SK-N-SH (cell line): ENCODE measurements around the gene RABGAP1L. TPM values are rescaled to one million over a fixed set of nuclear protein-coding genes. Genes with fewer than 3 reads are reported as not detected.

Source experiments
- CTCF ChIA-PET: fragments of 300-600, 350-600 bp; formaldehyde crosslinking; extraction: SDS; loops from one replicate; lab custom pipeline; 2021; lab: Yijun Ruan, JAX
- POLR2A ChIA-PET: fragments of 350-600 bp; sonication (Branson Sonifier 250); formaldehyde crosslinking; extraction: SDS; loops from one replicate; lab custom pipeline; 2020; ENCODE audit warnings: antibody characterized with exemption, inconsistent platforms; lab: Yijun Ruan, JAX
- DNase-seq: peaks from one replicate; pipeline ENCODE4 v3.0.0; 2012
- H2AFZ ChIP-seq: fragments of 200-600 bp; sonication (generic); 2 replicates; pipeline ENCODE4 v1.8.1; 2016; ENCODE audit warnings: antibody characterized with exemption, mild to moderate bottlenecking, low read depth
- H3F3A ChIP-seq: fragments of 200-600 bp; sonication (generic); replicated peaks from 2 replicates; pipeline ENCODE3; 2016; ENCODE audit warnings: antibody characterized with exemption, mild to moderate bottlenecking; ENCODE audit not compliant: insufficient read depth
- H3K27ac ChIP-seq, 2 experiments: fragments of 200-500 bp in 1 of 2; fragments of 200-600 bp in 1 of 2; sonication (Bioruptor generic) in 1 of 2; sonication (generic), shearing (Covaris generic) in 1 of 2; 2 replicates each; pipeline versions ENCODE4 v1.5.1 to v1.6.1; 2014 to 2016; ENCODE audit warnings: low read depth in 2 of 2, inconsistent platforms in 1 of 2, low read length in 1 of 2, mild to moderate bottlenecking in 1 of 2, mixed read lengths in 1 of 2
- H3K27me3 ChIP-seq: fragments of 200-600 bp; sonication (generic), shearing (Covaris generic); 2 replicates; pipeline ENCODE4 v1.6.1; 2016; ENCODE audit warnings: mixed run types; ENCODE audit not compliant: insufficient read depth
- H3K36me3 ChIP-seq, 2 experiments: fragments of 200-500 bp in 1 of 2; fragments of 200-600 bp in 1 of 2; sonication (Bioruptor generic) in 1 of 2; sonication (generic) in 1 of 2; replicated peaks in 1 of 2; 2 replicates each; pipeline versions ENCODE3 to v1.5.1; 2014 to 2016; ENCODE audit warnings: low read length in 1 of 2, mild to moderate bottlenecking in 1 of 2; ENCODE audit not compliant: insufficient read depth in 2 of 2, control insufficient read depth in 1 of 2
- H3K4me1 ChIP-seq, 2 experiments: fragments of 200-500 bp in 1 of 2; fragments of 200-600 bp in 1 of 2; sonication (Bioruptor generic) in 1 of 2; sonication (generic), shearing (Covaris generic) in 1 of 2; 2 replicates each; pipeline versions ENCODE4 v1.5.1 to v1.6.1; 2014 to 2016; ENCODE audit warnings: low read depth in 1 of 2, low read length in 1 of 2, mixed run types in 1 of 2; ENCODE audit not compliant: insufficient read depth in 2 of 2, control insufficient read depth in 1 of 2
- H3K4me2 ChIP-seq: fragments of 200-600 bp; sonication (generic), shearing (Covaris generic); 2 replicates; pipeline ENCODE4 v1.6.1; 2017; ENCODE audit warnings: mixed run types
- H3K4me3 ChIP-seq, 2 experiments: fragments of 200-500 bp in 1 of 2; fragments of 200-600 bp in 1 of 2; sonication (Bioruptor generic) in 1 of 2; sonication (generic), shearing (Covaris generic) in 1 of 2; 2 replicates each; pipeline versions ENCODE4 v1.5.1 to v1.8.1; 2014 to 2016; ENCODE audit warnings: low read depth in 2 of 2, inconsistent platforms in 1 of 2, low read length in 1 of 2, mild to moderate bottlenecking in 1 of 2, mixed read lengths in 1 of 2, moderate library complexity in 1 of 2
- H3K79me2 ChIP-seq: fragments of 200-600 bp; sonication (generic); 2 replicates; pipeline ENCODE4 v1.8.1; 2017; ENCODE audit warnings: mild to moderate bottlenecking; ENCODE audit not compliant: insufficient read depth
- H3K9ac ChIP-seq: fragments of 200-600 bp; sonication (generic); 2 replicates; pipeline ENCODE4 v1.6.1; 2017; ENCODE audit warnings: mixed run types
- H3K9me2 ChIP-seq: fragments of 200-600 bp; sonication (generic); 2 replicates; pipeline ENCODE4 v1.6.1; 2017; ENCODE audit warnings: mixed run types
- H3K9me3 ChIP-seq: fragments of 200-600 bp; sonication (generic); 2 replicates; pipeline ENCODE4 v1.6.1; 2017; ENCODE audit warnings: mixed run types, mild to moderate bottlenecking, moderate library complexity
- H4K20me1 ChIP-seq: fragments of 200-600 bp; sonication (generic); 2 replicates; pipeline ENCODE4 v1.6.1; 2017; ENCODE audit warnings: mild to moderate bottlenecking, mixed run types; ENCODE audit not compliant: insufficient read depth
- EP300 ChIP-seq, 2 experiments: IDR thresholded peaks; 2 replicates each; pipeline versions ENCODE4 v1.4.0 to v1.6.1; 2012; ENCODE audit warnings: borderline replicate concordance in 1 of 2, low read depth in 1 of 2, low read length in 1 of 2
- EZH2phosphoT487 ChIP-seq: fragments of 200-600 bp; sonication (generic); IDR thresholded peaks from 2 replicates; pipeline ENCODE4 v1.6.1; 2017; ENCODE audit warnings: low read depth, mixed run types, mild to moderate bottlenecking, antibody characterized with exemption, moderate library complexity, borderline replicate concordance
- FOSL2 ChIP-seq: IDR thresholded peaks from 2 replicates; pipeline ENCODE4 v1.4.0; 2012; ENCODE audit warnings: low read depth, mild to moderate bottlenecking, moderate library complexity, borderline replicate concordance
- GABPA ChIP-seq: IDR thresholded peaks from 2 replicates; pipeline ENCODE4 v1.4.0; 2012; ENCODE audit warnings: low read depth, mild to moderate bottlenecking
- MAX ChIP-seq: IDR thresholded peaks from 2 replicates; pipeline ENCODE4 v1.4.0; 2012; ENCODE audit warnings: low read depth
- MXI1 ChIP-seq: IDR thresholded peaks from 2 replicates; pipeline ENCODE4 v1.6.1; 2012; ENCODE audit warnings: mild to moderate bottlenecking, low read depth, low read length, improper control_type of control experiment
- POLR2AphosphoS5 ChIP-seq: IDR thresholded peaks from 2 replicates; pipeline ENCODE4 v1.6.1; 2012; ENCODE audit warnings: low read depth, low read length
- RAD21 ChIP-seq: IDR thresholded peaks from 2 replicates; pipeline ENCODE4 v1.6.1; 2012; ENCODE audit warnings: mild to moderate bottlenecking, low read length
- polyA plus RNA-seq, 3 experiments: library from polyadenylated mRNA; depleted of rRNA; stranded (reverse); fragments of >200 nt; gene quantifications; 2 replicates each; pipeline ENCODE4 v1.2.3, GENCODE V29; 2012
- TF ChIP-seq, protein P1 (sequence below): fragments of 150-350 bp; IDR thresholded peaks from 2 replicates; pipeline ENCODE4 v1.6.1; 2017; ENCODE audit warnings: antibody characterized with exemption, low read length, low read depth, borderline replicate concordance
- TF ChIP-seq, protein P2 (sequence below): IDR thresholded peaks from 2 replicates; pipeline ENCODE4 v1.6.1; 2012; ENCODE audit warnings: mild to moderate bottlenecking, low read depth, low read length, moderate library complexity
- TF ChIP-seq, protein P3 (sequence below): fragments of 200-600 bp; sonication (generic); IDR thresholded peaks from 2 replicates; pipeline ENCODE4 v1.6.1; 2017; ENCODE audit warnings: antibody characterized with exemption, mild to moderate bottlenecking, moderate library complexity

Gene RABGAP1L
- polyA plus RNA-seq, 1 of the 3 experiments (the other 2 are of a cell fraction): 7.2 TPM

- Histone ChIP-seq H3F3A (peaks cover 4% of the 10 kb centered on the region), H3K79me2 (no peaks in the 10 kb centered on the region), H3K4me3 (no peak overlapping the region), H3K4me2 (no peak overlapping the region), H3K9ac (no peak overlapping the region), H3K36me3 (peaks cover 0 to 4% of the 10 kb centered on the region in 2 experiments), H2AFZ (no peak overlapping the region), H3K27ac (no peak overlapping the region), H3K9me2 (no peaks in the 10 kb centered on the region), H3K4me1 (no peaks in the 10 kb centered on the region), H3K27me3 (no peaks in the 10 kb centered on the region), H3K9me3 (no peaks in the 10 kb centered on the region), H4K20me1 (no peaks in the 10 kb centered on the region)
- ChIA-PET CTCF (no interaction called here), POLR2A (no interaction called here)
- TF ChIP-seq, protein P1, sequence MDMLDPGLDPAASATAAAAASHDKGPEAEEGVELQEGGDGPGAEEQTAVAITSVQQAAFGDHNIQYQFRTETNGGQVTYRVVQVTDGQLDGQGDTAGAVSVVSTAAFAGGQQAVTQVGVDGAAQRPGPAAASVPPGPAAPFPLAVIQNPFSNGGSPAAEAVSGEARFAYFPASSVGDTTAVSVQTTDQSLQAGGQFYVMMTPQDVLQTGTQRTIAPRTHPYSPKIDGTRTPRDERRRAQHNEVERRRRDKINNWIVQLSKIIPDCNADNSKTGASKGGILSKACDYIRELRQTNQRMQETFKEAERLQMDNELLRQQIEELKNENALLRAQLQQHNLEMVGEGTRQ: no peak
- TF ChIP-seq MAX (no peak), EZH2phosphoT487 (no peak), POLR2AphosphoS5 (no peak), RAD21 (no peak), FOSL2 (no peak), MXI1 (no peak), EP300 (IDR thresholded peaks at IDR 0.05; ENCODE audit: borderline replicate concordance in 1 of 2, low read depth in 1 of 2, low read length in 1 of 2) (no peak), GABPA (no peak)
- TF ChIP-seq, protein P2, sequence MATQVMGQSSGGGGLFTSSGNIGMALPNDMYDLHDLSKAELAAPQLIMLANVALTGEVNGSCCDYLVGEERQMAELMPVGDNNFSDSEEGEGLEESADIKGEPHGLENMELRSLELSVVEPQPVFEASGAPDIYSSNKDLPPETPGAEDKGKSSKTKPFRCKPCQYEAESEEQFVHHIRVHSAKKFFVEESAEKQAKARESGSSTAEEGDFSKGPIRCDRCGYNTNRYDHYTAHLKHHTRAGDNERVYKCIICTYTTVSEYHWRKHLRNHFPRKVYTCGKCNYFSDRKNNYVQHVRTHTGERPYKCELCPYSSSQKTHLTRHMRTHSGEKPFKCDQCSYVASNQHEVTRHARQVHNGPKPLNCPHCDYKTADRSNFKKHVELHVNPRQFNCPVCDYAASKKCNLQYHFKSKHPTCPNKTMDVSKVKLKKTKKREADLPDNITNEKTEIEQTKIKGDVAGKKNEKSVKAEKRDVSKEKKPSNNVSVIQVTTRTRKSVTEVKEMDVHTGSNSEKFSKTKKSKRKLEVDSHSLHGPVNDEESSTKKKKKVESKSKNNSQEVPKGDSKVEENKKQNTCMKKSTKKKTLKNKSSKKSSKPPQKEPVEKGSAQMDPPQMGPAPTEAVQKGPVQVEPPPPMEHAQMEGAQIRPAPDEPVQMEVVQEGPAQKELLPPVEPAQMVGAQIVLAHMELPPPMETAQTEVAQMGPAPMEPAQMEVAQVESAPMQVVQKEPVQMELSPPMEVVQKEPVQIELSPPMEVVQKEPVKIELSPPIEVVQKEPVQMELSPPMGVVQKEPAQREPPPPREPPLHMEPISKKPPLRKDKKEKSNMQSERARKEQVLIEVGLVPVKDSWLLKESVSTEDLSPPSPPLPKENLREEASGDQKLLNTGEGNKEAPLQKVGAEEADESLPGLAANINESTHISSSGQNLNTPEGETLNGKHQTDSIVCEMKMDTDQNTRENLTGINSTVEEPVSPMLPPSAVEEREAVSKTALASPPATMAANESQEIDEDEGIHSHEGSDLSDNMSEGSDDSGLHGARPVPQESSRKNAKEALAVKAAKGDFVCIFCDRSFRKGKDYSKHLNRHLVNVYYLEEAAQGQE: no peak
- TF ChIP-seq, protein P3, sequence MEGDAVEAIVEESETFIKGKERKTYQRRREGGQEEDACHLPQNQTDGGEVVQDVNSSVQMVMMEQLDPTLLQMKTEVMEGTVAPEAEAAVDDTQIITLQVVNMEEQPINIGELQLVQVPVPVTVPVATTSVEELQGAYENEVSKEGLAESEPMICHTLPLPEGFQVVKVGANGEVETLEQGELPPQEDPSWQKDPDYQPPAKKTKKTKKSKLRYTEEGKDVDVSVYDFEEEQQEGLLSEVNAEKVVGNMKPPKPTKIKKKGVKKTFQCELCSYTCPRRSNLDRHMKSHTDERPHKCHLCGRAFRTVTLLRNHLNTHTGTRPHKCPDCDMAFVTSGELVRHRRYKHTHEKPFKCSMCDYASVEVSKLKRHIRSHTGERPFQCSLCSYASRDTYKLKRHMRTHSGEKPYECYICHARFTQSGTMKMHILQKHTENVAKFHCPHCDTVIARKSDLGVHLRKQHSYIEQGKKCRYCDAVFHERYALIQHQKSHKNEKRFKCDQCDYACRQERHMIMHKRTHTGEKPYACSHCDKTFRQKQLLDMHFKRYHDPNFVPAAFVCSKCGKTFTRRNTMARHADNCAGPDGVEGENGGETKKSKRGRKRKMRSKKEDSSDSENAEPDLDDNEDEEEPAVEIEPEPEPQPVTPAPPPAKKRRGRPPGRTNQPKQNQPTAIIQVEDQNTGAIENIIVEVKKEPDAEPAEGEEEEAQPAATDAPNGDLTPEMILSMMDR: no peak
- DNase-seq: no peak
Observed at GRCh38 chr1:174642393-174642792, 483.1 kb downstream of the RABGAP1L start.
